A673 (cell line): ENCODE measurements around the gene FMN2. TPM values are rescaled to one million over a fixed set of nuclear protein-coding genes. Genes with fewer than 3 reads are reported as not detected.

Experiments
- BruUV-seq: library from RNA; stranded (reverse); fragments of 400-500 nt; replicated peaks from 2 replicates; lab custom pipeline; 2021; lab: Mats Ljungman, UMichigan
- CTCF ChIA-PET: fragments of 300-600 bp; sonication (Branson Sonifier 250); formaldehyde crosslinking; loops from one replicate; lab custom pipeline; 2022; ENCODE audit warnings: antibody characterized with exemption; lab: Charles Lee
- POLR2A ChIA-PET: fragments of 300-600 bp; sonication (Branson Sonifier 250); formaldehyde crosslinking; loops from one replicate; lab custom pipeline; 2022; ENCODE audit warnings: antibody characterized with exemption; ENCODE audit not compliant: low non-redundant PET; lab: Charles Lee
- DNase-seq: peaks from one replicate; pipeline ENCODE4 v3.0.0-alpha.2; 2015; ENCODE audit warnings: low spot score
- H3K27ac ChIP-seq: fragments of 200-600 bp; sonication (generic); 2 replicates; pipeline ENCODE4 v1.5.1; 2016; ENCODE audit warnings: mixed run types, low read depth, mild to moderate bottlenecking, mixed read lengths, antibody characterized with exemption, low read length; ENCODE audit not compliant: poor library complexity, severe bottlenecking
- H3K27me3 ChIP-seq: fragments of 200-600 bp; sonication (generic); replicated peaks from 2 replicates; pipeline ENCODE4 v1.6.1; 2017; ENCODE audit warnings: mixed run types, low read depth, mild to moderate bottlenecking, mixed read lengths, antibody characterized with exemption, low read length; ENCODE audit not compliant: insufficient read depth, poor library complexity
- H3K36me3 ChIP-seq: fragments of 200-600 bp; sonication (generic); 2 replicates; pipeline ENCODE4 v1.6.1; 2016; ENCODE audit warnings: mixed run types, mild to moderate bottlenecking, mixed read lengths, antibody characterized with exemption, low read length; ENCODE audit not compliant: insufficient read depth, poor library complexity, severe bottlenecking
- H3K4me1 ChIP-seq: fragments of 200-600 bp; sonication (generic); 2 replicates; pipeline ENCODE4 v1.6.1; 2017; ENCODE audit warnings: mixed run types, mild to moderate bottlenecking, mixed read lengths, antibody characterized with exemption, low read length; ENCODE audit not compliant: insufficient read depth, poor library complexity, severe bottlenecking
- H3K4me3 ChIP-seq: fragments of 200-600 bp; sonication (generic); 2 replicates; pipeline ENCODE4 v1.5.1; 2016; ENCODE audit warnings: low read depth, mixed run types, mild to moderate bottlenecking, mixed read lengths, low read length; ENCODE audit not compliant: poor library complexity, severe bottlenecking
- H3K9me3 ChIP-seq: fragments of 200-600 bp; sonication (generic); 2 replicates; pipeline ENCODE4 v1.6.1; 2016; ENCODE audit warnings: mixed run types, low read depth, mild to moderate bottlenecking, mixed read lengths, antibody characterized with exemption, low read length; ENCODE audit not compliant: poor library complexity, severe bottlenecking
- CTCF ChIP-seq: fragments of 300-800, 200-600 bp; sonication (generic); conservative IDR thresholded peaks from 2 replicates; pipeline ENCODE4 v1.5.1; 2017; ENCODE audit warnings: low read depth, mild to moderate bottlenecking, antibody characterized with exemption, low read length, moderate library complexity, mixed read lengths
- EZH2 ChIP-seq: fragments of 200-600 bp; sonication (generic); IDR thresholded peaks from 2 replicates; pipeline ENCODE4 v1.6.1; 2017; ENCODE audit warnings: borderline replicate concordance, low read depth, mild to moderate bottlenecking, mixed read lengths, antibody characterized with exemption, low read length; ENCODE audit not compliant: poor library complexity, severe bottlenecking
- intact Hi-C: fragments of 100-400 bp; cut with micrococcal nuclease; formaldehyde crosslinking; loops from one replicate; pipeline ENCODE4 v1.10.0; 2022; ENCODE audit not compliant: unreplicated experiment
- total RNA-seq: library from RNA; stranded (reverse); gene quantifications from 2 replicates; pipeline ENCODE4 v1.2.3, GENCODE V29; 2021

Gene FMN2
- total RNA-seq, 1 experiment from 2014 or later, result not detected

- ChIA-PET CTCF (no interaction called here), POLR2A (no interaction called here)
- no peak overlapping the region for H3K4me3 ChIP-seq
- intact Hi-C loops, result no loop called here
- no peaks in the 10 kb centered on the region for H3K9me3 ChIP-seq
- H3K27me3 ChIP-seq, result peaks cover 6% of the 10 kb centered on the region
- H3K36me3 ChIP-seq, result no peaks in the 10 kb centered on the region
- H3K27ac ChIP-seq, result no peak overlapping the region
- no TSS peak for BruUV-seq
- no peaks in the 10 kb centered on the region for H3K4me1 ChIP-seq
- TF ChIP-seq EZH2, result no peak
- TF ChIP-seq CTCF, result no peak
- DNase-seq, result no peak
These were observed 293.9 kb downstream of the FMN2 start for GRCh38 chr1:240385551-240385950.

- ChIA-PET POLR2A (no interaction called here), CTCF (no interaction called here)
- no peak for DNase-seq
- BruUV-seq, result no TSS peak
- Histone ChIP-seq H3K27ac (no peak overlapping the region), H3K4me1 (no peaks in the 10 kb centered on the region), H3K36me3 (no peaks in the 10 kb centered on the region), H3K4me3 (no peak overlapping the region), H3K27me3 (peaks cover 6% of the 10 kb centered on the region), H3K9me3 (no peaks in the 10 kb centered on the region)
- intact Hi-C loops, result no loop called here
- TF ChIP-seq CTCF (no peak), EZH2 (no peak)
These were observed 294.6 kb downstream of the FMN2 start for GRCh38 chr1:240385985-240386978.

- Histone ChIP-seq H3K36me3 (no peaks in the 10 kb centered on the region), H3K4me1 (no peaks in the 10 kb centered on the region), H3K27ac (no peak overlapping the region), H3K9me3 (no peaks in the 10 kb centered on the region), H3K4me3 (no peak overlapping the region), H3K27me3 (peaks cover 6% of the 10 kb centered on the region)
- TF ChIP-seq CTCF, result no peak
- no peak for TF ChIP-seq EZH2
- ChIA-PET CTCF (no interaction called here), POLR2A (no interaction called here)
- BruUV-seq, result no TSS peak
- no peak for DNase-seq
- intact Hi-C loops, result no loop called here
These were observed 295.4 kb downstream of the FMN2 start for GRCh38 chr1:240387051-240387450.
